ENCODE measurements around the gene THAP12. TPM values are rescaled to one million over a fixed set of nuclear protein-coding genes. Genes with fewer than 3 reads are reported as not detected.
A peak's percentile ranks its signal among the peaks of the same experiment; 100 is the strongest.

THAP12 gene
- total RNA-seq, 3 donors from 2014 or later: 33.5 to 48.1 (median 35.2) TPM

DNA sequence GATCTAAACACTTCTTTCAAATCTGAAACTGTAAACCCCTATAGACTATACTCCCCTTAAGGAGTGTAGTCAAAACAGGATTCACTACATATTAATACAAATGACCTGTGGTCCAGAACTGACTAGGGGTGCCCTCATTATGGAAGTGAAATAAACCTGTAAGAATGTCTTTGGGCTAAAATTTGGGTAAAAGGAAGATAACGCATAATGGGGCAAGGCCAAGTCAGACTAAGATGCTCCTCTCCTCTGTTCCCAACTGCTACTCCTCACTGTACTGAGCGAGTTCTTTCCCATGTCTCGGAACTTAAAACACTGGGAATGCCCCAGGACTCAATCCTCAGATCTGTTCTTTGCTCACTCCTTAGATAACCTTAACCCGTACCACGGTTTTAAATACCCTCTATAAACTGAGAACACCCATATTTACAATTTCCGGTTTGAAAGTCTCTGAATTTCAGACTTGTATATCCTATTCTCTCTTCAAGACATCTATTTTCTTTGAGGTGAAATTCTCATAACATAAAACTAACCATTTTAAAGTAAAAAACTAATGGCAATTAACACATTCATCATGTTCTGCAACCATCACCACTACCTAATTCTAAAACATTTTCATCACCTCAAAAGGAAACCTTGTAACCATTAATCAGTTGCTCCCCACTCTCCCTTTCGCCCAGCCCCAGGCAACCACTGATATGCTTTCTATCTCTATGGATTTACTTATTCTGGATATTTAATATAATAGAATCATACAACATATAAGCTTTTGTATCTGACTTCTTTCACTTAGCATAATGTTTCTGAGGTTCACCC lies 4.0 kb downstream of the THAP12 start:
- intact Hi-C loops (cut with DNase I, micrococcal nuclease): no loop called here
- peak; percentile 3 for ATAC-seq
- H3K36me3 ChIP-seq (ENCODE audit: low read depth): peaks cover 3% of the 10 kb centered on the region
- TF ChIP-seq, protein P1, sequence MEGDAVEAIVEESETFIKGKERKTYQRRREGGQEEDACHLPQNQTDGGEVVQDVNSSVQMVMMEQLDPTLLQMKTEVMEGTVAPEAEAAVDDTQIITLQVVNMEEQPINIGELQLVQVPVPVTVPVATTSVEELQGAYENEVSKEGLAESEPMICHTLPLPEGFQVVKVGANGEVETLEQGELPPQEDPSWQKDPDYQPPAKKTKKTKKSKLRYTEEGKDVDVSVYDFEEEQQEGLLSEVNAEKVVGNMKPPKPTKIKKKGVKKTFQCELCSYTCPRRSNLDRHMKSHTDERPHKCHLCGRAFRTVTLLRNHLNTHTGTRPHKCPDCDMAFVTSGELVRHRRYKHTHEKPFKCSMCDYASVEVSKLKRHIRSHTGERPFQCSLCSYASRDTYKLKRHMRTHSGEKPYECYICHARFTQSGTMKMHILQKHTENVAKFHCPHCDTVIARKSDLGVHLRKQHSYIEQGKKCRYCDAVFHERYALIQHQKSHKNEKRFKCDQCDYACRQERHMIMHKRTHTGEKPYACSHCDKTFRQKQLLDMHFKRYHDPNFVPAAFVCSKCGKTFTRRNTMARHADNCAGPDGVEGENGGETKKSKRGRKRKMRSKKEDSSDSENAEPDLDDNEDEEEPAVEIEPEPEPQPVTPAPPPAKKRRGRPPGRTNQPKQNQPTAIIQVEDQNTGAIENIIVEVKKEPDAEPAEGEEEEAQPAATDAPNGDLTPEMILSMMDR (IDR thresholded peaks at IDR 0.05): no peak
- DNase-seq: no peak
- no peaks in the 10 kb centered on the region for H3K9me3 ChIP-seq
- peaks cover 44% of the 10 kb centered on the region for H3K4me1 ChIP-seq (ENCODE audit: low read depth)
- H3K4me3 ChIP-seq: no peak overlapping the region

DNA sequence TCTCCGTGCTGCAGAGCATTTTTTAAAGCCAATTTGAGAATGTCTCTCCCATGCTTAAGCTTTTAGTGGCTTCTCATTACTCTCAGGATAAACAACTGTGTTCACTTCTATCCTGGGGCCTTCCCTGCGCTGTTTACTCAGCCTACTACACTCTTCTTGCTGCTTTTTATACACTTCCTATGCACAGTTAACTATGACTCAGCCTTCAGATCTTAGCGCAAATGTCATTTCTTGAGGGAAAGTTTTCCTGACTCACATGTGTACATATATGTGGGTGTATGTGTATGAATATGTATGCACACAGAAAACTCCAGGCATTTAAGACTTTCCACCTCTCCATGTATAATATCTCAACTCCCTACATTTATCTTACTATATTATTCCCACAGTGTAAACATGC lies 9.8 kb downstream of the THAP12 start:
- Histone ChIP-seq H3K4me3 (no peak overlapping the region), H3K36me3 (ENCODE audit: low read depth) (no peaks in the 10 kb centered on the region), H3K9me3 (no peaks in the 10 kb centered on the region), H3K4me1 (ENCODE audit: low read depth) (peaks cover 36% of the 10 kb centered on the region)
- no peak for DNase-seq
- TF ChIP-seq, protein P1 (IDR thresholded peaks at IDR 0.05): no peak
- intact Hi-C loops (cut with DNase I, micrococcal nuclease): no loop called here
- ATAC-seq: peak; percentile 83

DNA sequence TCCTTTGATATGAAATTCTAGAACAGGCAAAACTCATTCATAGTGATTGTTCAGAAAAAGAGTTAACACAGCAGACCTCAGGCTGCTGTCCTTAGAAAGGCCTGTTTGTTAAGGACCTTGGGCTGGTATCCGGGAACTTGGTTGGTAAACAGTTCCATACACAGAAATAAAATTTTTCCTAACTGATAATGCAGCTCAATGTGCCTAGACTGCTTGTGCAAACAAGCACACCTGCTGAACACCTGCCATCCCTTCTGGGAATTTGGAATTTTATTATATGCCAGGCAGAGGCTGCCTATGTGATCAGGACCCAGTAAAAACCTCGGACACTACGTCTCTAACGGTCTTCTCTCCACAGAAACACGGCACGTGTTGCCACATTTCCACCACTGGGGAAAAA lies 11.5 kb downstream of the THAP12 start:
- Histone ChIP-seq H3K9me3 (no peaks in the 10 kb centered on the region), H3K4me1 (ENCODE audit: low read depth) (peaks cover 31% of the 10 kb centered on the region), H3K36me3 (ENCODE audit: low read depth) (no peaks in the 10 kb centered on the region), H3K4me3 (no peak overlapping the region)
- intact Hi-C loops (cut with DNase I, micrococcal nuclease): no loop called here
- TF ChIP-seq, protein P1 (IDR thresholded peaks at IDR 0.05): no peak
- DNase-seq: peak in 1 of 3 donors; percentile 68
- ATAC-seq: peak; percentile 85

DNA sequence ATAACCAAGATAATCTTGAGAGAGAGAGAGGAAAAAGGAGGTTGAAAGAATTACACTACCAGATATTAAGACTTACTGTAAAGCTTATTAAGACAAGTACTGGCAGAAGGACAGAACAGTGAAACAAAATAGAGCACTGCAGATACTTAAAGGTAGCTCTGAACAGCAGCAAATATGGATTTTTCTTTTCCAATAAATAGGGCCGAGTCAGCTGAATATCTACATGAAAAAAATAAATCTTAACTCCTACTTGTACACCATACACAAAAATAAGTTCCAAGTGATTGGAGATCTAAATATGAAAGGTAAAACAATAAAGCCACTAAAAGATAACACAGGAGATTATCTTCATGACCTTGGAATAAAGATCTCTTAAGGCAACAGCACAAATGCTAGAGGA lies 12.4 kb downstream of the THAP12 start:
- Histone ChIP-seq H3K9me3 (no peaks in the 10 kb centered on the region), H3K4me1 (ENCODE audit: low read depth) (peaks cover 31% of the 10 kb centered on the region), H3K4me3 (no peak overlapping the region), H3K36me3 (ENCODE audit: low read depth) (no peaks in the 10 kb centered on the region)
- intact Hi-C loops (cut with DNase I, micrococcal nuclease): no loop called here
- TF ChIP-seq, protein P1 (IDR thresholded peaks at IDR 0.05): no peak
- DNase-seq (no peak), ATAC-seq (no peak)

DNA sequence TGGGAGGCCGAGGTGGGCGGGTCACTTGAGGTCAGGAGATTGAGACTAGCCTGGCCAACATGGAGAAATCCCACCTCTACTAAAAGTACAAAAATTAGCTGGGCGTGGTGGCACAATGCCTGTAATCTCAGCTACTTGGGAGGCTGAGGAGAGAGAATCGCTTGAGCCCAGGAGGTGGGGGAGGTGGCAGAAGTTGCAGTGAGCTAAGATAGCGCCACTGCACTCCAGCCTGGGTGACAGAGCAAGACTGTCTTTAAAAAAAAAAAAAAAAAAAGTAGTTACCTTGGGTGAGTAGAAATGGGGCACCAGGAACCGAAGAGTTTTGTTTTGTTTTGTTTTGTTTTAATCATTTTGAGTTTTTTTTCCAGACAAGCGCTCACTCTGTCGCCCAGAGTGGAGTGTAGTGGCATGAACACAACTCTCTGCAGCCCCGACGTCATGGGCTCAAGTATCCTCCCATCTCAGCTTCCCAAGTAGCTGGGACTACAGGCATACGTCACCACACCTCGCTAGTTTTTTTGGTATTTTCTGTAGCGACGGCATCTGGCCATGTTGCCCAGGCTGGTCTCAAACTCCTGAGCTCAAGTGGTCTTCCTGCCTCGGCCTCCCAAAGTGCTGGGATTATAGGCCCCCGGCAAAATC lies 15.8 kb downstream of the THAP12 start:
- Histone ChIP-seq H3K36me3 (ENCODE audit: low read depth) (no peaks in the 10 kb centered on the region), H3K4me3 (no peak overlapping the region), H3K4me1 (ENCODE audit: low read depth) (peaks cover 12% of the 10 kb centered on the region), H3K9me3 (no peaks in the 10 kb centered on the region)
- TF ChIP-seq, protein P1 (IDR thresholded peaks at IDR 0.05): no peak
- intact Hi-C loops (cut with DNase I, micrococcal nuclease): no loop called here
- no peak for DNase-seq
- ATAC-seq: no peak
